HG03060 (cell line): ENCODE measurements around the gene ARID4B.
"Not testable (repeated sequence)": the region's sequence is repeated elsewhere in the genome, so short reads cannot be mapped to it uniquely, and the experiment has no call there.

ENCODE experiments used
- ATAC-seq: cut with Tn5 transposase; IDR thresholded peaks from one replicate; pipeline ENCODE4 v1.9.1; 2021; ENCODE audit warnings: low read depth, moderate number of reproducible peaks; ENCODE audit not compliant: unreplicated experiment

The ARID4B gene

GRCh38 chr1:235180916-235181460, 147.0 kb downstream of the ARID4B start:
- ATAC-seq = no peak

- no peak for ATAC-seq
Measured at GRCh38 chr1:235176486-235176885, 151.5 kb downstream of the ARID4B start.

- no peak for ATAC-seq
Measured at GRCh38 chr1:235169986-235170385, 158.0 kb downstream of the ARID4B start.

GRCh38 chr1:235168375-235168774, 159.6 kb downstream of the ARID4B start:
- ATAC-seq = no peak

GRCh38 chr1:235161685-235162327, 166.2 kb downstream of the ARID4B start:
- ATAC-seq = no peak

- ATAC-seq = peak; percentile 57
Measured at GRCh38 chr1:235160957-235161684, 166.9 kb downstream of the ARID4B start, which contains the start of gene RBM34. Gene RBM34 (minus strand): TSS chr1:235161250. CDS start chr1:235161226, 24 bp downstream.

GRCh38 chr1:235160383-235160956, 167.5 kb downstream of the ARID4B start:
- ATAC-seq = peak; percentile 27

- not testable (repeated sequence) for ATAC-seq
Measured at GRCh38 chr1:235159930-235160329, 168.0 kb downstream of the ARID4B start.

GRCh38 chr1:235159284-235159683, 168.7 kb downstream of the ARID4B start:
- not testable (repeated sequence) for ATAC-seq

- no peak for ATAC-seq
Measured at GRCh38 chr1:235158680-235159079, 169.3 kb downstream of the ARID4B start.

GRCh38 chr1:235157150-235157549, 170.8 kb downstream of the ARID4B start:
- no peak for ATAC-seq

GRCh38 chr1:235156740-235157139, 171.2 kb downstream of the ARID4B start:
- ATAC-seq = no peak

GRCh38 chr1:235156265-235156664, 171.7 kb downstream of the ARID4B start:
- ATAC-seq = no peak

- ATAC-seq = no peak
Measured at GRCh38 chr1:235152235-235152634, 175.7 kb downstream of the ARID4B start.

- ATAC-seq = no peak
Measured at GRCh38 chr1:235151033-235151432, 176.9 kb downstream of the ARID4B start.

GRCh38 chr1:235149824-235150223, 178.2 kb downstream of the ARID4B start:
- no peak for ATAC-seq

GRCh38 chr1:235147269-235147668, 180.7 kb downstream of the ARID4B start:
- no peak for ATAC-seq

- ATAC-seq = no peak
Measured at GRCh38 chr1:235145639-235146038, 182.3 kb downstream of the ARID4B start.

GRCh38 chr1:235142991-235143390, 185.0 kb downstream of the ARID4B start:
- no peak for ATAC-seq

GRCh38 chr1:235139315-235139714, 188.7 kb downstream of the ARID4B start:
- no peak for ATAC-seq

GRCh38 chr1:235138821-235139220, 189.2 kb downstream of the ARID4B start:
- ATAC-seq = no peak
